Trophoblast cell (in vitro differentiated cells and primary cell): Measurements from ENCODE around the gene ZBTB1. TPM values are rescaled to one million over a fixed set of nuclear protein-coding genes. Genes with fewer than 3 reads are reported as not detected.

ENCODE experiments used
- DNase-seq, 2 donors: peaks; one replicate each; pipeline ENCODE4 v3.0.0-alpha.2; 2016
- H2AFZ ChIP-seq: 2 replicates; pipeline ENCODE4 v1.6.1; 2013; ENCODE audit warnings: low read length, moderate library complexity, mild to moderate bottlenecking; ENCODE audit not compliant: insufficient read depth, poor library complexity
- H2AK5ac ChIP-seq: 2 replicates; pipeline ENCODE4 v1.6.1; 2013; ENCODE audit warnings: mild to moderate bottlenecking, low read length
- H2BK120ac ChIP-seq: 2 replicates; pipeline ENCODE4 v1.6.1; 2013; ENCODE audit warnings: low read length, mild to moderate bottlenecking, moderate library complexity; ENCODE audit not compliant: insufficient read depth, poor library complexity
- H2BK12ac ChIP-seq: 2 replicates; pipeline ENCODE4 v1.6.1; 2013; ENCODE audit warnings: mild to moderate bottlenecking, low read length, moderate library complexity
- H2BK5ac ChIP-seq: 2 replicates; pipeline ENCODE4 v1.6.1; 2013; ENCODE audit warnings: low read length, low read depth, moderate library complexity, mild to moderate bottlenecking; ENCODE audit not compliant: poor library complexity
- H3K14ac ChIP-seq: 2 replicates; pipeline ENCODE4 v1.6.1; 2013; ENCODE audit warnings: mild to moderate bottlenecking, low read length
- H3K18ac ChIP-seq: 2 replicates; pipeline ENCODE4 v1.6.1; 2013; ENCODE audit warnings: mild to moderate bottlenecking, low read length
- H3K23ac ChIP-seq: 2 replicates; pipeline ENCODE4 v1.6.1; 2013; ENCODE audit warnings: low read length
- H3K27ac ChIP-seq: 2 replicates; pipeline ENCODE4 v1.5.1; 2013; ENCODE audit warnings: low read depth, mild to moderate bottlenecking, inconsistent platforms, low read length, moderate library complexity
- H3K27me3 ChIP-seq: 2 replicates; pipeline ENCODE4 v1.6.1; 2013; ENCODE audit warnings: inconsistent platforms, mild to moderate bottlenecking, low read length, moderate library complexity; ENCODE audit not compliant: insufficient read depth
- H3K36me3 ChIP-seq, 2 experiments: 1 replicate in 1 of 2; 2 replicates in 1 of 2; pipeline ENCODE4 v1.6.1; 2013; ENCODE audit warnings: low read length in 2 of 2, mild to moderate bottlenecking in 2 of 2, moderate library complexity in 1 of 2; ENCODE audit not compliant: insufficient read depth in 2 of 2, control insufficient read depth in 1 of 2
- H3K4ac ChIP-seq: 2 replicates; pipeline ENCODE4 v1.6.1; 2013; ENCODE audit warnings: low read depth, mild to moderate bottlenecking, low read length, moderate library complexity
- H3K4me1 ChIP-seq, 2 experiments: 1 replicate in 1 of 2; 2 replicates in 1 of 2; pipeline ENCODE4 v1.6.1; 2013; ENCODE audit warnings: low read length in 2 of 2, mild to moderate bottlenecking in 2 of 2, moderate library complexity in 1 of 2; ENCODE audit not compliant: insufficient read depth in 2 of 2, control insufficient read depth in 1 of 2
- H3K4me2 ChIP-seq: 2 replicates; pipeline ENCODE4 v1.6.1; 2013; ENCODE audit warnings: inconsistent platforms, mild to moderate bottlenecking, low read length, moderate library complexity
- H3K4me3 ChIP-seq: 2 replicates; pipeline ENCODE4 v1.5.1; 2013; ENCODE audit warnings: mild to moderate bottlenecking, low read depth, low read length, inconsistent platforms
- H3K79me1 ChIP-seq: one replicate; pipeline ENCODE4 v1.6.1; 2013; ENCODE audit warnings: low read length
- H3K79me2 ChIP-seq: 2 replicates; pipeline ENCODE4 v1.6.1; 2013; ENCODE audit warnings: low read length, mild to moderate bottlenecking; ENCODE audit not compliant: control insufficient read depth, insufficient read depth, poor library complexity
- H3K9ac ChIP-seq: 2 replicates; pipeline ENCODE4 v1.6.1; 2013; ENCODE audit warnings: mild to moderate bottlenecking, low read length
- H3K9me3 ChIP-seq: 2 replicates; pipeline ENCODE4 v1.6.1; 2013; ENCODE audit warnings: low read depth, mild to moderate bottlenecking, control low read depth, inconsistent platforms, low read length; ENCODE audit not compliant: insufficient read depth
- H4K12ac ChIP-seq: 2 replicates; pipeline ENCODE4 v1.6.1; 2013; ENCODE audit warnings: low read depth, mild to moderate bottlenecking, low read length, moderate library complexity
- H4K8ac ChIP-seq: 2 replicates; pipeline ENCODE4 v1.6.1; 2013; ENCODE audit warnings: low read depth, mild to moderate bottlenecking, low read length, moderate library complexity
- H4K91ac ChIP-seq: one replicate; pipeline ENCODE4 v1.6.1; 2013; ENCODE audit warnings: low read depth, mild to moderate bottlenecking, low read length, moderate library complexity
- WGBS: extraction: QIAGEN DNeasy Blood & Tissue Kit; methylation state at CpG from one replicate; pipeline ENCODE4 v1.1.7; 2013; ENCODE audit warnings: missing lambda C conversion rate; ENCODE audit not compliant: insufficient read length, insufficient coverage; ENCODE audit errors: extremely low coverage; 5-methylcytosine and 5-hydroxymethylcytosine counted together
- polyA plus RNA-seq: library from polyadenylated mRNA; stranded (reverse); fragments of 200-250 nt; gene quantifications from 2 replicates; pipeline ENCODE4 v1.2.3, GENCODE V29; 2013

The ZBTB1 gene
- 38.0 and 39.2 TPM in 2 replicates for polyA plus RNA-seq

- Histone ChIP-seq H4K12ac (peak within 1 kb of the TSS; percentile 97), H3K27ac (peak within 1 kb of the TSS; percentile 100), H3K4me1 (peaks cover 13 to 15% of the 10 kb centered on the region in 2 experiments), H3K14ac (peak within 1 kb of the TSS; percentile 98), H2AFZ (peak within 1 kb of the TSS; percentile 82), H2AK5ac (peak within 1 kb of the TSS; percentile 98), H3K4ac (peak within 1 kb of the TSS; percentile 97), H3K23ac (peak within 1 kb of the TSS; percentile 37), H3K27me3 (no peaks in the 10 kb centered on the region), H3K18ac (peak within 1 kb of the TSS; percentile 92), H2BK5ac (peak within 1 kb of the TSS; percentile 98), H3K9me3 (no peaks in the 10 kb centered on the region), H3K79me2 (peaks cover 37% of the 10 kb centered on the region), H3K4me2 (peak within 1 kb of the TSS; percentile 99), H2BK120ac (peak within 1 kb of the TSS; percentile 45), H4K8ac (peak within 1 kb of the TSS; percentile 95), H3K36me3 (no peaks in the 10 kb centered on the region), H2BK12ac (peak within 1 kb of the TSS; percentile 67), H4K91ac (peak within 1 kb of the TSS; percentile 100), H3K4me3 (peak within 1 kb of the TSS; percentile 93), H3K79me1 (peaks cover 35% of the 10 kb centered on the region), H3K9ac (peak within 1 kb of the TSS; percentile 100)
- no CpG with 5 or more reads among the region's 63 CpGs for WGBS
- DNase-seq = peak; percentile 86 to 88
Measured at GRCh38 chr14:64504310-64504896, at the start of gene ZBTB1. Gene ZBTB1, plus strand, starts transcription at chr14:64504770. Its CDS starts 16,735 bp downstream, at chr14:64521505.

- H3K4me2 ChIP-seq = no peak overlapping the region
- H3K14ac ChIP-seq = no peak overlapping the region
- H4K91ac ChIP-seq = no peak overlapping the region
- H3K18ac ChIP-seq = no peak overlapping the region
- no peak overlapping the region for H4K8ac ChIP-seq
- H3K4me1 ChIP-seq = no peaks in the 10 kb centered on the region
- no peaks in the 10 kb centered on the region for H3K79me2 ChIP-seq
- H3K36me3 ChIP-seq = peaks cover 4 to 11% of the 10 kb centered on the region in 2 experiments
- H3K9ac ChIP-seq = no peak overlapping the region
- no peak overlapping the region for H2AK5ac ChIP-seq
- H3K79me1 ChIP-seq = no peaks in the 10 kb centered on the region
- no peak for DNase-seq
- H3K9me3 ChIP-seq = no peaks in the 10 kb centered on the region
- H3K4me3 ChIP-seq = no peak overlapping the region
- H3K27me3 ChIP-seq = no peaks in the 10 kb centered on the region
- H4K12ac ChIP-seq = no peak overlapping the region
- no peak overlapping the region for H2BK12ac ChIP-seq
- WGBS = no CpG with 5 or more reads among the region's 4 CpGs
- no peak overlapping the region for H2BK120ac ChIP-seq
- H3K27ac ChIP-seq = no peak overlapping the region
- H2AFZ ChIP-seq = no peak overlapping the region
- H2BK5ac ChIP-seq = no peak overlapping the region
- no peak overlapping the region for H3K4ac ChIP-seq
- no peak overlapping the region for H3K23ac ChIP-seq
Measured at GRCh38 chr14:64459405-64460136, 45.0 kb upstream of the ZBTB1 start.

- Histone ChIP-seq H2BK12ac (no peak overlapping the region), H3K79me2 (no peaks in the 10 kb centered on the region), H3K4me1 (peaks cover 0 to 3% of the 10 kb centered on the region in 2 experiments), H3K9me3 (no peaks in the 10 kb centered on the region), H4K8ac (no peak overlapping the region), H3K14ac (no peak overlapping the region), H3K79me1 (peaks cover 5% of the 10 kb centered on the region), H3K4me2 (no peak overlapping the region), H4K91ac (no peak overlapping the region), H4K12ac (no peak overlapping the region), H3K4ac (no peak overlapping the region), H2AK5ac (no peak overlapping the region), H2BK120ac (no peak overlapping the region), H3K9ac (no peak overlapping the region), H3K18ac (no peak overlapping the region), H3K27ac (no peak overlapping the region), H2AFZ (no peak overlapping the region), H3K23ac (no peak overlapping the region), H3K4me3 (no peak overlapping the region), H3K27me3 (no peaks in the 10 kb centered on the region), H2BK5ac (no peak overlapping the region), H3K36me3 (peaks cover 0 to 2% of the 10 kb centered on the region in 2 experiments)
- WGBS = no CpG with 5 or more reads among the region's 3 CpGs
- DNase-seq = no peak
Measured at GRCh38 chr14:64461221-64461620, 43.3 kb upstream of the ZBTB1 start.

- no peak overlapping the region for H3K18ac ChIP-seq
- H3K9me3 ChIP-seq = no peaks in the 10 kb centered on the region
- no peak overlapping the region for H3K27ac ChIP-seq
- H3K27me3 ChIP-seq = no peaks in the 10 kb centered on the region
- peaks cover 5% of the 10 kb centered on the region for H3K79me1 ChIP-seq
- H4K91ac ChIP-seq = no peak overlapping the region
- H3K14ac ChIP-seq = no peak overlapping the region
- H2AK5ac ChIP-seq = no peak overlapping the region
- no peak overlapping the region for H3K23ac ChIP-seq
- no peak overlapping the region for H2AFZ ChIP-seq
- H3K4me1 ChIP-seq = peaks cover 0 to 3% of the 10 kb centered on the region in 2 experiments
- no peak overlapping the region for H3K4ac ChIP-seq
- no CpG with 5 or more reads among the region's 2 CpGs for WGBS
- no peak overlapping the region for H4K12ac ChIP-seq
- no peak overlapping the region for H2BK12ac ChIP-seq
- no peak overlapping the region for H2BK5ac ChIP-seq
- H3K4me3 ChIP-seq = no peak overlapping the region
- H2BK120ac ChIP-seq = no peak overlapping the region
- no peak overlapping the region for H3K4me2 ChIP-seq
- H3K36me3 ChIP-seq = no peaks in the 10 kb centered on the region
- DNase-seq = no peak
- H3K9ac ChIP-seq = no peak overlapping the region
- no peaks in the 10 kb centered on the region for H3K79me2 ChIP-seq
- H4K8ac ChIP-seq = no peak overlapping the region
Measured at GRCh38 chr14:64463195-64463594, 41.4 kb upstream of the ZBTB1 start.
